GM21737 (cell line): ENCODE measurements around the gene NUDT19.
"Not testable (repeated sequence)": the region's sequence is repeated elsewhere in the genome, so short reads cannot be mapped to it uniquely, and the experiment has no call there.

ENCODE experiments used
- ATAC-seq: cut with Tn5 transposase; IDR thresholded peaks from one replicate; pipeline ENCODE4 v1.9.1; 2021; ENCODE audit warnings: mild to moderate bottlenecking, moderate library complexity; ENCODE audit not compliant: unreplicated experiment

Gene NUDT19

DNA sequence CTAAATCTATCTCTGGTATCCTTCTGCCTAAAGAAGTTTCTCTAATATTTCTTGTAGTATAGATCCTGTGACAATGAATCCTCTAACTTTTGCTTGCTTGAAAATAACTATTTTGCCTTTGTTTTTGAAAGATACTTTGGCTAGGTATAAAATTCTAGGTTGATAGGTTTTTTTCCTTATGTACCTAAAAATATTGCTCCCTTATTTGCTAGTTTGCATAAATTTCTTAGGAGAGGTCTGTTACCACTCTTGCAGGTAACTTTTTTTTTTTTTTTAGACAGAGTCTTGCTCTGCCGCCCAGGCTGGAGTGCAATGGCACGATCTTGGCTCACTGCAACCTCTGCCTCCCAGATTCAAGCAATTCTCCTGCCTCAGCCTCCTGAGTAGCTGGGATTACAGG lies 12.4 kb downstream of the NUDT19 start:
- not testable (repeated sequence) for ATAC-seq

DNA sequence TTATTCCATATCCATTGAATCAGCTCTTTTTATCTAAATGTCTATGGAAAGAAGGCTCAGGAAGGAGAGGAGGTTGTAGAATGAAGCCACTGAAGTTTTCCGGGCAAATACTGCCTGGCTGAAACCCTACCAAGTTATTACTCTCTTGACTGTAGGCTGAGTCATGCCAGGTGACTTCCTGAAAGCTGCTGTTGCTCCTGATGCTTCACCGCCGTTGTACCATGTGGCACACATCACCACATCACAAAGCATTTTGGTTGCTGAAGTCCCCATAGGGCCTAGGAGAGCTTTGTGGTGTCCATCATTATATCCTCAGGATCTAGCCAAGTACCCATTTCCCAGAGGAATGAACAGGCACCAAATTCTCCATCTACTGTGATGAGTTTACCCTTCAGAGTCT lies 16.8 kb downstream of the NUDT19 start:
- no peak for ATAC-seq

DNA sequence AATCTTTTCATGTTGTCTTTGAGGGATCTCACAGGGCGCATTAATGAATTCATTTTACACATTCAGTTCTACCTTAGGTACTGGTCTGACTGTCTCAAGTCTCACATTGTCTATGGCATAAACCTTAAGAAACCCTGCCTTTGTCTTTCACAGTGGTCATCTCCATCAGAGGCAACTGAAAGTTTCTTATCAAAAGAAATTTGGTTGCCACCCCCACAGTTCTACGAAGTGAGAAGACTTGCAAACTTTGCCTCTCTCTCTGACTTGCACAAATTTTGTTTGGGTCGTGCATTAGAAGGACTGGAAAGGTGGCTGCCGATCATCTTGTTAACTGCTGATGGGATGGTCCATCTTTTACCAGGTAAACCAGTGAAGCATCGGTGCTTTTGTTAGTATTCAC lies 17.4 kb downstream of the NUDT19 start:
- no peak for ATAC-seq

DNA sequence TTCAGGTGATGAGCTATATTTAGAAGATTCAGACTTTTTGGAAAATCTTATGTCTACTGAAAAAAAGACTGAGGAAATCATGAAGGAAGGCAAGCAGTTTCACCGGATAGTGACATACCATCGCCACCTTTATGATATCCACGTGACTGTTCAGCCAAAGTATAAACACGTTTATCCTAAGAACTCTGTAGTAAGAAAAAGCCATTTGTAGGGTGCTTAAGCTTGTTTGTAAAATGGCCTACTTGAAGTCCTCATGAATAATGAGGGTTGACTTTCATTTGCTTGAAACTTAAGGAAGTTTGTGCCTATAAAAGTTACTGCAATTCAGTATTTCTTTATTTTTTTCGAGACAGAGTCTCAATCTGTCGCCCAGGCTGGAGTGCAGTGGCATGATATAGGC lies 20.1 kb downstream of the NUDT19 start:
- ATAC-seq = no peak

DNA sequence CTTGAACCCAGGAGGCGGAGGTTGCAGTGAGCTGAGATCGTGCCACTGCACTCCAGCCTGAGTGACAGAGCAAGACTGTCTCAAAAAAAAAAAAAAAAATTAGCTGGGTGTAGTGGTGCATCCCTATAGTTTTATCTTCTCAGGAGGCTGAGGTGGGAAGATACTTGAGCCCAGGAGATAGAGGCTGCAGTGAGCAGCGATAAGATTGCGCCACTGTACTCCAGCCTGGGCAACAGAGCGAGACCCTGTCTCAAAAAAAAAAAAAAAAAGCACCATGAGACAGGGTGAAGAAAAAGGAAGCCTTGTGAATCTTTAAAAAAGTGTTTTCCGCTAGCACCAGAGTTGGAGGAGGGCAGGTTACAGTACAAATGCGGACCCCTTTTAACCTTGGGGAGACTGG lies 24.6 kb downstream of the NUDT19 start:
- ATAC-seq = not testable (repeated sequence)

DNA sequence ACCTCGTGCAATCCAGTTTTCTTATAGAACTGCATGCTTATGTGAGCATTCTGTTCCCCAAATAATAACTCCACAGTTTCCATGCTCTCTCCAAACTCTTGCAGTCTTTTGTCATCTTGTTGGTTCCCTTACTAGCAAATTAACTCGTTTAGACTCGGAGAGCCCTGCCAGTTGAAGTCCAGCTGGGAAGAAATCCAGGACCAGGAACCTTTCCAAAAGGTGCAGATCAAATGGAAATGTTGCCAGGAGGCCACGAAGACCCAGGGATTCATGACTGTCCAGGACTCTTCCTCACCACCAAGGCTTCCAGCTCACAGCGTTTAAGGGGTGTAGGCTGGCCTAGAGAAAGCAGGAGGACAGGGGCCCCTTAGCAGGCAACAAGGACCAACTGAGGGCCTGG lies 25.9 kb downstream of the NUDT19 start:
- no peak for ATAC-seq

DNA sequence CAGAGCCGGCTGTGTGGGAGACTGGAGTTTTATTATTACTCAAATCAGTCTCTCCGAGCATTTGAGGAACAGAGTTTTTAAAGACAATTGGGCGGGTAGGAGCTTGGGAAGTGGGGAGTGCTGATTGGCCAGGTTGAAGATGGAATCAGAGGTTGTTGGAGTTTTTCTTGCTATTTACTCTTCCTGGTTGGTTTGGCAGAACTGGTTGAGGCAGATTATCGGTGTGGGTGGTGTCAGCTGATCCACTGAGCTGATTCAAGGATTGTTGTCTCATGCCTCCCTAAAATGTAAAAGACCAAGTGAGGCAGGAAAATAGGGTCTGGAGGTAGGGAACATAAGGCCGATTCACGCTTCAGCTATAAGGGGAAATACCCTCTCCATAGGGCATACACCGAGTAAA lies 26.7 kb downstream of the NUDT19 start:
- ATAC-seq = no peak

DNA sequence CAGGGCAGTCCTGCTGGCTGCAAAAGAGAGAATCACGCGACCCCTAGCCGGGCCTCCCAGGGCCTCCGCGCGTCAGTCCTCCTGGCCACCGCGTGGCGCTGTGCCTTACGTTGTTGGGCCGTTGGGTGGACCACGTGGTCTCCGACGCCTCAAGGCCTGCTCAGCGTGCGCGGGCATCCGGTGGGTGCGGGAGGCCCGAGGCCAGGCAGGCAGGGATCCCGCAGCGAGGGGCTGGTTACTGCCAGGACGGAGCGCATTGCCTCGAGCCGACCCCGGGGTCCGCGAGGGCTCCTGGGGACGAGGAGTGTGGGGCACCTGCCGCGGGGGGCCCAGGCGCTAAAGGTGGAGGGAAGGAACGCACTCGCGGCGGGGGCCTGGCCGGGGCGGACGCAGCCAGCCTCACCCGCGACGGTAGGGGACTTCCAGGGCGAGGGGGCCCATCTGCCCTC lies 28.0 kb downstream of the NUDT19 start, which contains the start of gene TDRD12:
Gene TDRD12 (plus strand): TSS at position 157 of the 449 bp plus-strand sequence. CDS start 306 bp downstream, outside the sequence.
- no peak for ATAC-seq

DNA sequence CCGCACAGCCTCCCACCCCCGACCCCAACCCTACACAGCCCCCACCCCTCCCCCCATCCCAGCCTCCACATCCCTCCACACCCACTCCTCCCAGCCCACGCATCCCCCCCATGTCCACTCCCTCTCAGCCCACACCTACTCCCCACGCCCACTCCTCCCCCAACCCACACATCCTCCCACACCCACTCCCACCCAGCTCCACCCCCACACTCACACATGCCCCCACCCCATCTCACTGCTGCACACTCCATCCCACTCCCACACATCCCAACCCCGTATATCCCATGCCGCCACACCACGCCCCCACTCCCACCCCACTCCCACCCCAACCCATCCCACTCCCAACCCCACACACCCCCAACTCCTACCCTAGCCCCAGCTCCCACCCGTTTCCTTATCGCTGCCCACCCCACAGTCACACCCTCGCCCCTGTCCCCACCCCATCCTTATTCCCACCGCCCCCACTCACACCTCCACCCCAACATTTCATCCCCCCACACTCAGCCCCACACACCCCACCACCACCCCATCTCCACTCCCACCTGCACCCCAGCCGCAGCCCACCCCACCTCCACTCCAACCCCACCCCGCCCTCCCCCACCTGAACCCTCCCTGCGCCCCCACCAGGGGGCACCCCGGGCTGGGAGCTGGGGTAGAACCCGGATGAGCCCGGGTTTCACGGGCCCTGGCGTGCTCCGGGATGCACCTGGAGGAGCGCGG lies 28.8 kb downstream of the NUDT19 start:
- no peak for ATAC-seq

DNA sequence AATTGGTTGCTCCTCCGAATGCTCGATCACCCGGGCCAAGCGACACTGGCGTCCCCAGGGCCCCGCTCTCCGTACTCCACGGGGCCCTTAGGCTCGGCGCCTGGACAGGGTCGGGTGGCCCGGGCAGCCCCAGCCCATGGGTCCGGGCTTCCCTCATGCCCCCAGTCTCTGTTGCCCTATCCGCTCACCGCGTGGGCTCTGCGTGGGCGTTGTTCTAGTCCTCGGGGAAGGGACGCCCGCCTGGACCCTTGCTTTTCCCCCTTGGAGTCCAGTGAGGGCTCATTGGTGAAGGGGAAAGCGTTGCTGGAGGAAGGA lies 29.3 kb downstream of the NUDT19 start:
- ATAC-seq = no peak

DNA sequence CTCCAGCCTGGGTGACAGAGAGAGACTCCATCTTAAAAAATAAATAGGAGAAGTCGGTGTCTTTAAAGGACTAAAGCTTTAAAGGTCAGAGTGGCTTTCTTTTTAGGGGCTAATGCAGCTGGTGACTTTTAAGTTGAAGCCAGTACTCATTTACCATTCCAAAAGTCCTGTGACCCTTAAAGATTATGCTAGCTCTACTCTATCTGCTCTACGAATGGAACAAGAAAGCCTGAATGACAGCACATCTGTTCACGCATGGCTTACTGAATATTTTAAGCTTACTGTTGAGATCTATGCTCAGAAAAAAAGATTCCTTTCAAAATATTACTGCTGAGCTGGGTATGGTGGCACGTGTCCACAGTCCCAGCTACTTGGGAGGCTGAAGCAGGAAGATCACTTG lies 44.3 kb downstream of the NUDT19 start:
- no peak for ATAC-seq

DNA sequence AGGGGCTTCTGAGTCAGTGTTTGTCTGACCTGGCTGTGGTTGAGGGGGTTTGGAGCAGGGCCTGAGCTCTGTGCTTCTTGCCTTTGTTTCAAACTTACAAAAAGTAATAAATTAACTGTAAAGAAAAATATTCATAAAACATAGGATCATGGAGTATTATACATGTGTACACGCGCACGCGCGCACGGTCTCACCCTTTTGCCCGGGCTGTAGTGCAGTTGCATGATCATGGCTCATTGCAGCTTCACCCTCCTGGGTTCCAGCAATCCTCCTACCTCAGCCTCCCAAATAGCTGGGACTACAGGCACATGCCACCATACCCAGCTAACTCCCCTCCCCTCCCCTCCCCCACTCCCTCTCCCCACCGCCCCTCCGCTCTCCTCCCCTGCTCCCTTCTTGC lies 51.4 kb downstream of the NUDT19 start:
- ATAC-seq = no peak

DNA sequence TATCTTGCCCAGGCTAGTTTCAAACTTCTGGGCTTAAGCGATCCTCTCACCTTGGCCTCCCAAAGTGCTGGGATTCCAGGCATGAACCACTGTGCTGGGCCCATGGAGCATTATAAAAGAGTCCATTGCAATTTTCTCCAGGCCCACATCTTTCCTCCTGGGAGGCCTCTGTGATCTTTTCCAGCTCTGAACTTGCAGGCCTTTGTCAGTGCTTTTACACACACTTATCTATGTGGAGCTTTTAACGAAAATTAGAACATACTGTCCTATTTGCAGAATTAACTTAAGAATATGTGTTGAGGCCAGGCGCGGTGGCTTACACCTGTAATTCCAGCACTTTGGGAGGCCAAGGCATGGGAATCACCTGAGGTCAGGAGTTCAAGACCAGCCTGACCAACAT lies 51.8 kb downstream of the NUDT19 start:
- ATAC-seq = no peak

DNA sequence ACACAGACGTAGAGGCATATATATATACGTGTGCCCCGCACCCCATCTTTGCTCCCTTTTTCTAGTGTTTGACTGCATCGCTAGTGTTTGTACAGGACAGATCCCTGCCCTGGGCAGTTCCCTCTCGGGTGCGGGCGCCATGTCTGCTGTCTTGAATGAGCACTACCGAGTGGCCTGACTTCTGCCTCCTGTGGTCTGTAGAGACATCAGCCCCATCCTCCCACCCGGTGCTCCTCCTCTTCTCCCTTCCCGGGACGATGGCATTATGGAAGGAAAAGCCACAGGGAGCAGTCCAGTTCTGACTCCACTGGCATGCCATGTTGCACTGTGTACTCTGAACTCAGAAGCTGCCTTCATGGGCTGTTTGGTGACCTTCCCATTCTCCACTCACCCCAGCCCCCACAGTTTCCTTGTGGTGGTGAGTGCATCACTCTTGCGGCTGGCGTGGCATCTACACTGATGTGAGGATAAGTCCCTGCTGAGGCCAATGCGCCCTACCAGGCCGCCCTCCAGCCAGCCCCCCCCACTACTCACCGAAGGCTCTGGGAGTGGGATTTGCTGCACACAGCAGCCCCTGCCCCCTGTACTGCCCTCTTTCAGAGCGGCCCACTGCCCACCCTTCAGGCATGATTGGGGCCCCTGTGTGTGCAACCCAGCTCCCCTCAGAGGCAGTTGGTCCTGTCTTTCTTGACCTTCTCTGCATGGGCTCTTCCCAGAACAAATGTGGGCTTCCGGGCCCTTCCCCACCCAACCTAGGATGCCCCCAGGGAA lies 53.1 kb downstream of the NUDT19 start:
- no peak for ATAC-seq

DNA sequence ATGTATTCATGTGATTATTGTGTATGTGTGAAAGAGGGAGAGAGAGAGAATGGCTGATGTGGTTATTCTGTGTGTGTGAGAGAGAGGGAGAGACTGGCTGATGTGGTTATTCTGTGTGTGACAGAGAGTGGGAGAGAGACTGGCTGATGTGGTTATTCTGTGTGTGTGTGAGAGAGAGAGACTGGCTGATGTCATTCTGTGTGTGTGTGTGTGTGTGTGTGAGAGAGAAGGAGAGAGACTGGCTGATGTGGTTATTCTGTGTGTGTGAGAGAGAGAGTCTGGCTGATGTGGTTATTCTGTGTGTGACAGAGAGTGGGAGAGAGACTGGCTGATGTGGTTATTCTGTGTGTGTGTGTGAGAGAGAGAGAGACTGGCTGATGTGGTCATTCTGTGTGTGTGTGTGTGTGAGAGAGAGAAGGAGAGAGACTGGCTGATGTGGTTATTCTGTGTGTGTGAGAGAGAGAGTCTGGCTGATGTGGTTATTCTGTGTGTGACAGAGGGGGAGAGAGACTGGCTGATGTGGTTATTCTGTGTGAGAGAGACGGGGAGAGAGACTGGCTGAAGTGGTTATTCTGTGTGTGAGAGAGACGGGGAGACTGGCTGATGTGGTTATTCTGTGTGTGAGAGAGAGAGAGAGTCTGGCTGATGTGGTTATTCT lies 54.1 kb downstream of the NUDT19 start:
- ATAC-seq = not testable (repeated sequence)

DNA sequence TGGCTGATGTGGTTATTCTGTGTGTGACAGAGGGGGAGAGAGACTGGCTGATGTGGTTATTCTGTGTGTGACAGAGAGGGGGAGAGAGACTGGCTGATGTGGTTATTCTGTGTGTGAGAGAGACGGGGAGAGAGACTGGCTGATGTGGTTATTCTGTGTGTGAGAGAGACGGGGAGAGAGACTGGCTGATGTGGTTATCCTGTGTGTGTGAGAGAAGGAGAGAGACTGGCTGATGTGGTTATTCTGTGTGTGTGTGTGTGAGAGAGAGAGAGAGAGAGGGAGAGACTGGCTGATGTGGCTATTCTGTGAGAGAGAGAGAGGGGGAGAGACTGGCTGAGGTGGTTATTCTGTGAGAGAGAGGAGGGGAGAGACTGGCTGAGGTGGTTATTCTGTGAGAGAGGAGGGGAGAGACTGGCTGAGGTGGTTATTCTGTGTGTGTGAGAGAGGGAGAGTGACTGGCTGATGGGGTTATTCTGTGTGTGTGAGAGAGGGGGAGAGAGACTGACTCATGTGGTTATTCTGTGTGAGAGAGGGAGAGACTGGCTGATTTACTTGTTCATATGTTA lies 55.1 kb downstream of the NUDT19 start:
- not testable (repeated sequence) for ATAC-seq

DNA sequence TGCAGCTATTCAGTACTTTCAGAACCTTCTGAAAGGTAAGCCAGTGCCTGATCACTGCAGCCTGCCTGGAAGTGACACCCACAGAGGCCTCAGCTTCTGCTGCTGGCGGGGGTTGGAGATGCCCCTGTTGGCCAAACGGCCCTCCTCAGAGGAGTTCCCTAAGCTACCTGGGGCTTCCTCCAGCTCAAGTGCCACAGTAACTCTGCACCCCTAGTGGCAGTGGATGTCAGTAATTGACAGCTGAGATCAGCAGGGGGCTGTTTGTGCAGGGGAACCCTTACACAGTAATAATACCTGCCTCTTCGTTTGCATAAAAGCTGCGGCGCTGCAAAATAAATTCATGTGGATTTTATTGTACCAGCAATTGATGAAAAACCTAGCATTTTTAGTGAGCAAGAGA lies 56.9 kb downstream of the NUDT19 start:
- no peak for ATAC-seq

DNA sequence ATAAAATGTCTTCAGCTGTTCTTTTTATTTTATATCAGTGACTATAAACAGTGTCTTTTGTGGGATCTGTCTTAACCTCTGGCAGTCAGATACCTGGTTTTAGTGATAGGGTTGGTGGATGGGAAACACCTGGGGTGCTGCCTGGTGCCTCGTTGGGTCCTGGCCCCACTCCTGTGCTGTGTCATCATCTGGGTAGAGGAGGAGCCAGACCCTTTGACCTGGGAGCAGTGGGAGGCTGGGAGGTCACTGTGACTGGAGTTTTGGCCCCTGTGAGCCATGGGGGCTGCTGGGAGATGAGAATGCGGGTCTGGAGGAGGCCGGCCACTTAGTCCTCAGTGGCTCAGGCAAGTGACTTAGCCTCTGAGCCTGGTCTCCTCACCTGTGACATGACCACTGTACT lies 57.3 kb downstream of the NUDT19 start:
- ATAC-seq = no peak

DNA sequence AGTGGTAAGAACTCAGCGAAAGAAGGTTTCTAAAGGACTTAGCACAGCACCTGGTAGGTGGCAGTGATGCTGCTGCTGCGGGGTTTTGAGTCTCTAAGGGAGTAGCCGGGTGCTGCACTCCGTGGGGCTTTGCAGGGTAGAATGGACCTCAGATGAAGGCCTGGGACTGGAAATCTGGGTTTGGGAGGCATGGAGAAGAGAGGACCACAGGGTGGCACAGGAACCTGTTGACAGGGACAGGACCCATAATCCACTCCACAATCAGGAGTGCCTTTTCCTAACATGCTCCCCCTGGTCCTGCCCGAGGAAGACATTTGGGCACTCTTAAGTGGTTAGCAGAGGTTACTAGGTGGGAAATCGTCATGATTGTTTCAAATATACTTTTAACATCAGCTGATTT lies 57.7 kb downstream of the NUDT19 start:
- no peak for ATAC-seq

DNA sequence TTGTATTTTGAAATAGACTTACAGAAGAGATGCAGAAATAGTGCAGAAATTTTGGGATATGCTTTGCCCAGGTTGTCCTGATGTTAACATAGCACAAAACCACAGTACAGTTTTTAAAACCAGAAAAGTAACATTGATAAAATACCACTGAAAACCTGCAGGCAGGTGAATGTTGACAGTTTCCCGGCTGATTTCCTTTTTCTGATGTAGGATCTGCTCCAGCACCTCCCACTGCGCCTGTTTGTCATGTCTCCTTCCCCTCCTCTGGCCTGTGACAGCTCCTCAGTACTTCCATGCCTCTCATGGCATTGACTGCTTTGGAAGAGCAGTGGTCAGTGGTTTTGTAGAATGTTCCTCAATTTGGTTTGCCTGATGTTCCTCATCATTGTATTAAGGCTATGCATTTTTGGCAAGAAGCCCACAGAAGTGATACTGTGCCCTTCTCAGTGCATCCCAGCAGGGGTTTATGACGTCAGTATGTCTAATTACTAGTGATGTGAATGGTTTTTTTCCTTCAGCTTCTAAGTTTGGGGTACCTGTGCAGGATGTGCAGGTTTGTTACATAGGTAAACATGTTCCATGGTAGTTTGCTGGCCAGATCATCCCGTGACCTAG lies 58.9 kb downstream of the NUDT19 start:
- ATAC-seq = no peak

DNA sequence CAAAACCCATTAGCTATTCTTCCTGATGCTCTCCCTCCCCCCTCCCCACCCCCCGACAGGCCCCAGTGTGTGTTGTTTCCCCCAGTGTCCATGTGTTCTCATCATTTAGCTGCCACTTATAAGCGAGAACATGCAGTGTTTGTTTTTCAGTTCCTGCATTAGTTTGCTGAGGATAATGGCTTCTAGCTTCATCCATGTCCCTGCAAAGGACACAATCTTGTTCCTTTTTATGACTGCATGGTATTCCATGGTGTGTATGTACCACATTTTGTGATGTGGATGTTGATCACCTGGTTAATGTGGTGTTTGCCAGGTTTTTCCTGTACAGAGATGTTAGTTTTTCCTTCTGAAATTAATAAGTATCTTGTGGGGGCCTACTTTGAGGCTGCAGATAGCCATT lies 59.4 kb downstream of the NUDT19 start:
- ATAC-seq = no peak
